Gastroesophageal sphincter (tissue), 4 donors: ENCODE results near the gene WAS. TPM values are rescaled to one million over a fixed set of nuclear protein-coding genes. Genes with fewer than 3 reads are reported as not detected.

Experiments
- ATAC-seq: fragments of 150-250 bp; one replicate; pipeline ENCODE4 v1.9.1; 2016; ENCODE audit warnings: mild to moderate bottlenecking, moderate library complexity
- H3K27ac ChIP-seq, 4 donors: fragments of 200-600 bp; sonication (generic) in 3 of 4; 1 replicate in 3 of 4; 2 replicates in 1 of 4; pipeline ENCODE4 v1.5.1; 2016 to 2019
- H3K27me3 ChIP-seq: fragments of 200-600 bp; sonication (generic); one replicate; pipeline ENCODE4 v1.5.1; 2019
- H3K36me3 ChIP-seq, 2 donors: fragments of 200-600 bp; sonication (generic); one replicate each; pipeline ENCODE4 v1.5.1; 2019; ENCODE audit warnings: control low read depth in 1 of 2
- H3K4me1 ChIP-seq, 3 donors: fragments of 200-600 bp; sonication (generic); 1 replicate in 2 of 3; 2 replicates in 1 of 3; pipeline ENCODE4 v1.5.1; 2016 to 2019; ENCODE audit warnings: control low read depth in 2 of 3
- H3K4me3 ChIP-seq, 2 donors: fragments of 200-600 bp; sonication (generic); one replicate each; pipeline ENCODE4 v1.5.1; 2019; ENCODE audit warnings: mild to moderate bottlenecking in 1 of 2, moderate library complexity in 1 of 2
- H3K9me3 ChIP-seq, 3 donors: fragments of 200-600 bp; sonication (generic); one replicate each; pipeline ENCODE4 v1.5.1; 2017 to 2019; ENCODE audit warnings: control low read depth in 2 of 3
- CTCF ChIP-seq, 4 experiments: fragments of 200-600 bp in 2 of 4; fragments of 450-650 bp in 2 of 4; sonication (generic) in 1 of 4; IDR thresholded peaks; one replicate each; pipeline ENCODE4 v1.5.1; 2017 to 2019; ENCODE audit warnings: antibody characterized with exemption in 4 of 4, mild to moderate bottlenecking in 2 of 4, moderate library complexity in 2 of 4
- EP300 ChIP-seq: sonication (generic); formaldehyde crosslinking; IDR thresholded peaks from one replicate; pipeline ENCODE4 v1.6.1; 2017; ENCODE audit warnings: antibody characterized with exemption, mild to moderate bottlenecking
- POLR2A ChIP-seq, 2 donors: fragments of 450-650 bp; IDR thresholded peaks; one replicate each; pipeline ENCODE4 v1.6.1; 2017; ENCODE audit warnings: antibody characterized with exemption in 2 of 2, mild to moderate bottlenecking in 2 of 2, moderate library complexity in 1 of 2
- POLR2AphosphoS5 ChIP-seq: sonication (generic); formaldehyde crosslinking; IDR thresholded peaks from one replicate; pipeline ENCODE4 v1.6.1; 2017; ENCODE audit warnings: antibody characterized with exemption
- WGBS, 2 donors: methylation state at CpG; one replicate each; pipeline ENCODE4 v1.1.5; 2018; ENCODE audit warnings: low coverage in 1 of 2; 5-methylcytosine and 5-hydroxymethylcytosine counted together
- total RNA-seq, 4 donors: library from RNA; depleted of rRNA; stranded (reverse); fragments of >200 nt; gene quantifications; one replicate each; pipeline ENCODE4 v1.1.0, GENCODE V29; 2016

The WAS gene
- total RNA-seq, 4 donors from 2014 or later, result 1.6 to 5.4 (median 3.7) TPM

GRCh38 chrX:48700246-48700645 is 16.6 kb downstream of the WAS start:
- H3K27ac ChIP-seq, result no peak overlapping the region
- no peak overlapping the region for H3K4me3 ChIP-seq
- H3K4me1 ChIP-seq, result peaks cover 0 to 12% (median 0%) of the 10 kb centered on the region in 3 donors
- WGBS, 2 donors, result no CpG with 5 or more reads among the region's 23 CpGs
- H3K36me3 ChIP-seq, result peaks cover 0 to 45% of the 10 kb centered on the region in 2 donors
- no peaks in the 10 kb centered on the region for H3K27me3 ChIP-seq
- H3K9me3 ChIP-seq, result no peaks in the 10 kb centered on the region
- TF ChIP-seq POLR2AphosphoS5 (no peak), CTCF (IDR thresholded peaks at IDR 0.05) (no peak), EP300 (no peak), POLR2A (IDR thresholded peaks at IDR 0.05) (no peak)
- ATAC-seq, result no peak

- TF ChIP-seq POLR2A (IDR thresholded peaks at IDR 0.05) (no peak), EP300 (no peak), POLR2AphosphoS5 (no peak)
- Histone ChIP-seq H3K9me3 (no peaks in the 10 kb centered on the region), H3K4me3 (no peak overlapping the region), H3K27me3 (no peaks in the 10 kb centered on the region), H3K27ac (no peak overlapping the region), H3K4me1 (peaks cover 0 to 6% (median 0%) of the 10 kb centered on the region in 3 donors), H3K36me3 (peaks cover 0 to 49% of the 10 kb centered on the region in 2 donors)
- 70% methylated on average over 3 of the region's 3 CpGs; no CpG with 5 or more reads in 1 of the 2 donors for WGBS, 2 donors
- no peak for ATAC-seq
These were observed 17.5 kb downstream of the WAS start for GRCh38 chrX:48700951-48701653.

- Histone ChIP-seq H3K27me3 (no peaks in the 10 kb centered on the region), H3K9me3 (no peaks in the 10 kb centered on the region), H3K27ac (no peak overlapping the region), H3K4me3 (no peak overlapping the region), H3K36me3 (peaks cover 0 to 58% of the 10 kb centered on the region in 2 donors), H3K4me1 (peaks cover 0 to 5% (median 0%) of the 10 kb centered on the region in 3 donors)
- no peak for ATAC-seq
- no peak for TF ChIP-seq POLR2A (IDR thresholded peaks at IDR 0.05)
- TF ChIP-seq POLR2AphosphoS5, result no peak
- TF ChIP-seq CTCF (IDR thresholded peaks at IDR 0.05), result no peak
- no peak for TF ChIP-seq EP300
- 40% methylated on average over 1 of the region's 2 CpGs; no CpG with 5 or more reads in 1 of the 2 donors for WGBS, 2 donors
These were observed 18.4 kb downstream of the WAS start for GRCh38 chrX:48702032-48702431.

GRCh38 chrX:48702716-48703115 is 19.1 kb downstream of the WAS start:
- TF ChIP-seq POLR2AphosphoS5 (no peak), CTCF (IDR thresholded peaks at IDR 0.05) (no peak), EP300 (no peak), POLR2A (IDR thresholded peaks at IDR 0.05) (no peak)
- 71% methylated on average over 1 of the region's 4 CpGs; no CpG with 5 or more reads in 1 of the 2 donors for whole genome bisulfite sequencing, 2 donors
- no peak for ATAC-seq

GRCh38 chrX:48703228-48703627 is 19.6 kb downstream of the WAS start:
- TF ChIP-seq POLR2AphosphoS5, result no peak
- no peak for TF ChIP-seq POLR2A (IDR thresholded peaks at IDR 0.05)
- no peak for TF ChIP-seq CTCF (IDR thresholded peaks at IDR 0.05)
- TF ChIP-seq EP300, result no peak
- ATAC-seq, result no peak
- Histone ChIP-seq H3K9me3 (no peaks in the 10 kb centered on the region), H3K27me3 (no peaks in the 10 kb centered on the region), H3K4me3 (no peak overlapping the region), H3K36me3 (peaks cover 0 to 67% of the 10 kb centered on the region in 2 donors), H3K27ac (no peak overlapping the region), H3K4me1 (no peaks in the 10 kb centered on the region)
- WGBS, 2 donors, result 65 to 66% methylated on average over 7 of the region's 7 CpGs

More at GRCh38 chrX:48702716-48703115, 19.1 kb downstream of the WAS start:
- Histone ChIP-seq H3K27me3 (no peaks in the 10 kb centered on the region), H3K36me3 (peaks cover 0 to 65% of the 10 kb centered on the region in 2 donors), H3K4me3 (no peak overlapping the region), H3K4me1 (no peaks in the 10 kb centered on the region), H3K9me3 (no peaks in the 10 kb centered on the region), H3K27ac (no peak overlapping the region)
